ENCODE measurements around the gene ANKS1B.

ANKS1B gene

DNA sequence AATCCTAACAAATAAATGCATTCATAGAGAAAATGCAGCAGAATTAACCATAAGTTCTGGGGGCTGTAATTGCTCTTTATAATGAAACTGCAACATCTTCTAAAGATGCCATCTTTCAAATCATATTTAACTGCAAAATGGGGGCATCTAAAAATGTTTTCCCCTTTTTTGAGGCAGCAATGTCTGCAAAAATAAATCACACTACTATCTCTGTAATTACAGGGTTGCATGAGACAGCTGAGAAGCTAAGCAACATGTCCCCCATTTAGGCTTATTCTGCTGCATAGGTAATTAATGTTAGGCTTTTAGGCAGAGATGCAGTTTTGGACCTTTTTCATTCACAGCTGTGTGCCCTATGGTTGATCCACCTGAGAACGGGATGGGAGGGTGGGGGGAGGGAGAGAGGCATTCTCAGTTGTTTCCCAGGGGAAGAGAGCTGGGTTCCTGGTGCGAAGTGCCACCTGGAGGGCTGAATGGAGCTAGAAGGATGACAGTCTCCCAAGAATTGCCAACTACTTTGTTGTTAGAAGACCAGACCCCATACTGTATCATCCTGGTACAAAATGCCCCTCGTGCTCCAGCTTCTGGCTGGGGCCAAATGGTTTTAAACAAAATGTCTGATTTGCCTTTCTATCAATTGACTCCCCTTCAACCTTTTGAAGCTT, 1185.5 kb downstream of the ANKS1B start:
- Mint-ChIP-seq H3K4me3 (no peak overlapping the region), H3K27me3 (peaks cover 19% of the 10 kb centered on the region), H3K4me1 (no peaks in the 10 kb centered on the region), H3K9me3 (no peaks in the 10 kb centered on the region), H3K36me3 (ENCODE audit: low read depth) (no peaks in the 10 kb centered on the region), H3K27ac (no peak overlapping the region)
- ATAC-seq (no peak), DNase-seq (no peak)

DNA sequence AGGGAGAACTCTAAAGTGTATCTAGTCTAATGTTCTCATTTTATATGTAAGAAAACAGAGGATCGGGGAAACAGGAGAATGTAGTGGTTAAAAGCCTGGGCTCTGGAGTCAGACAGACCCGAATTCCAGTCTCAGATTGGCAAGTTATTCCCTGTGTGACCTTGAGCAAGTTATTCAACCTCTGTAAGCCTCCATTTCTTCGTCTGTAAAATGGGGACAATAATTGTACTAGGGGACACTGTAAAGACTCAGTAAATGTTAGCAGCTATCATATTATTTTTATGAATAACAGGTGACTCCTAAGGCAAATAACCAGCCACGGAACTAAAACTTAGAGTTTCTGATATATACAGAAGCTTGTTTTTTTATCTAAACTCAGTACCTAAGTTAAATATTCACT, 1187.5 kb downstream of the ANKS1B start:
- no peaks in the 10 kb centered on the region for H3K4me1 Mint-ChIP-seq
- H3K36me3 Mint-ChIP-seq (ENCODE audit: low read depth), result no peaks in the 10 kb centered on the region
- no peak overlapping the region for H3K4me3 Mint-ChIP-seq
- peaks cover 25% of the 10 kb centered on the region for H3K27me3 Mint-ChIP-seq
- no peak overlapping the region for H3K27ac Mint-ChIP-seq
- H3K9me3 Mint-ChIP-seq, result no peaks in the 10 kb centered on the region
- DNase-seq (no peak), ATAC-seq (no peak)

DNA sequence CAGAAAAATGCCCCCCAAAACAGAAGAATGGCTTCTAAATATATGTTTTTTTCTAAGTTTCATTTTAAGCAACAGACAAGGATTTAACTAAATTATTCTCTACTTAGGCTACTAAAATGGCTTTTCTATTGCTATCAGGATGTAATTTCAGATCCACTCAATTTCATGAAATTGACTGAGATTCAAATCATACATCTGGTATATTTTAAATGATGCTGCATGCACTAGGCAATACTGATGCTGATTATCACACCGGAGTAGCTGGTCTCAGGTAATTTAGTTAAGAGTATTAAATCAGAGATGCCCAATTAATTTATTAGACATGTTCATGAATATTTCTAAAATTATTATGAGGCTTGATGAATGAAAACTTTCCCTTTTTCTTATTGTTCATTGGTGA, 1188.0 kb downstream of the ANKS1B start:
- Mint-ChIP-seq H3K27ac (no peak overlapping the region), H3K36me3 (ENCODE audit: low read depth) (no peaks in the 10 kb centered on the region), H3K27me3 (peaks cover 25% of the 10 kb centered on the region), H3K4me3 (no peak overlapping the region), H3K9me3 (no peaks in the 10 kb centered on the region), H3K4me1 (no peaks in the 10 kb centered on the region)
- DNase-seq, result no peak
- no peak for ATAC-seq

DNA sequence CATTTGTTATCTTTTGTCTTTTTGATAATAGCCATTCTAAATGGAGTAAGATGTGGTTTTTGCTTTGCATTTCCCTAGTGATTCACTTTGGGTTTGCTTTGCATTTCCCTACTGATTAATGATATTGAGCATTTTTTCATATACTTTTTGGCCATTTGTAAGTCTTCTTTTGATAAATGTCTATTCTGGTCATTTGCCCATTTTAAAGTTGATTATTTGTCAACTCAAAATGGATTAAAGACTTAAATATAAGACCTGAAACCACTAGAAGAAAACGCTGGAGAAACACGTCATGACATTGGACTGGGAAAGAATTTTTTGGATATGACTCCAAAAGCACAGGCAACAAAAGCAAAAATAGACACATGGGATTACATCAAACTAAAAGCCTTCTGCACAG, 1191.6 kb downstream of the ANKS1B start:
- no peaks in the 10 kb centered on the region for H3K4me1 Mint-ChIP-seq
- H3K9me3 Mint-ChIP-seq, result no peaks in the 10 kb centered on the region
- ATAC-seq, result no peak
- H3K27ac Mint-ChIP-seq, result no peak overlapping the region
- peaks cover 20% of the 10 kb centered on the region for H3K27me3 Mint-ChIP-seq
- DNase-seq, result no peak
- H3K4me3 Mint-ChIP-seq, result no peak overlapping the region
- no peaks in the 10 kb centered on the region for H3K36me3 Mint-ChIP-seq (ENCODE audit: low read depth)

- Mint-ChIP-seq H3K4me1 (no peaks in the 10 kb centered on the region), H3K9me3 (no peaks in the 10 kb centered on the region), H3K27ac (no peak overlapping the region), H3K27me3 (peaks cover 22% of the 10 kb centered on the region), H3K36me3 (ENCODE audit: low read depth) (no peaks in the 10 kb centered on the region), H3K4me3 (no peak overlapping the region)
- DNase-seq (no peak), ATAC-seq (no peak)
Observed at GRCh38 chr12:98791406-98791805, 1193.3 kb downstream of the ANKS1B start.

DNA sequence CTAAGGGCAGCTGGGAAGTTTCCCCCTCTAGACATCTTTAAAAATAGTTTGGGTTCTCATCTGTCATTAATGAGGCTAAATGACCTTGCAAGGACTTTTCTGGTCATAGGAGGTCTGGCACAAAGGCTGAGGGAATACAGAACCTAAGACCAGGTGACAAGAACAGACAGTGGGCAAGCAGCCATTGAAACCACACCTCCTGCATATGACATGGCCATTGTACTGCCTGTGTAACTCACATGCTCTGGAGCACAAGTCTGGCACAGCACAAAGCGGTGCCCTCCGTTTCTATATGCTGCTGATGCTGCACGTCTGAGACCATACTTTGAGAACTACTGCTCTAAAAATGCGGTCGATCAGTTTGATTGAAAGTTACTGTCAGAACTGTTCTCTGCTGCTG, 1196.3 kb downstream of the ANKS1B start:
- Mint-ChIP-seq H3K9me3 (no peaks in the 10 kb centered on the region), H3K4me3 (no peak overlapping the region), H3K36me3 (ENCODE audit: low read depth) (no peaks in the 10 kb centered on the region), H3K27ac (no peak overlapping the region), H3K4me1 (no peaks in the 10 kb centered on the region), H3K27me3 (peaks cover 20% of the 10 kb centered on the region)
- no peak for ATAC-seq
- DNase-seq, result no peak

DNA sequence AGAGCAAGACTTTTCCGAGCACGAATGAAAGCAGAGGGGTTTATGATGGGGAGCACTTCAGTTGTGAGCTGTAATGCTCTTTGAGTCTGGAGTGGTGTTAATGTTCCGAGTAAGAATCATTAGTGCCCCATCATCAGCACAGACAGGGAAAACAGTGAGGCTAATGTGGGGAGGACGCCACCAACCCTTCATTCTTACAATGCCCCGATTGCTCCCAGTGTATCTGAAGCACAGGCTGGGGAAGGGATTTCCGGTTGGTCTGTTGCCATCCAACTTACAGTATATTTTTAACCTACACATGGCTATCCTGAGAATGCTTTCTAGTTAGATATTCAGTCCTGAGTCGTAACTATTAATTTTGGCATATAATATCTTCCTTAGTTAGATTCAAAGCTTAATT, 1198.1 kb downstream of the ANKS1B start:
- ATAC-seq, result no peak
- no peak overlapping the region for H3K4me3 Mint-ChIP-seq
- H3K27ac Mint-ChIP-seq, result no peak overlapping the region
- no peak for DNase-seq
- H3K9me3 Mint-ChIP-seq, result no peaks in the 10 kb centered on the region
- H3K4me1 Mint-ChIP-seq, result no peaks in the 10 kb centered on the region
- H3K27me3 Mint-ChIP-seq, result peaks cover 11% of the 10 kb centered on the region
- no peaks in the 10 kb centered on the region for H3K36me3 Mint-ChIP-seq (ENCODE audit: low read depth)

DNA sequence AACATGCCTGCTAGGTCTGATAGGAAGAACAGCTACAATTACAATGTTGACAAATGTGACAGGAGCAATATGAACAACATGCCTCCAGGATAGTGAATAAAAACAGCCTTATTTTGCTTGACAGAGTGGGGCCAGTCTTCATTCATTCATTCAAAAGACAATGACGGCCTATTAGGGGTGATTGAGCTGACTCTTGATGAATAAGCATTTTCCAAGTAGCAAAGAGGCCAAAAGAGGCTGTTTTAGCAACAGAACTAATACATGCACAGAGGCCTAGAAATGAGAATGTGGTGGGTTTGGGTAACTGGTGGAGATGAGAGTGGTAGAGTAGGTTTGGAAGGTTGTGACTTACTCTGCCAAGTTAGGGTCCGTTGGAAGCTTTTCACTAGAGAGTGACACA, 1201.3 kb downstream of the ANKS1B start:
- Mint-ChIP-seq H3K4me1 (no peaks in the 10 kb centered on the region), H3K9me3 (no peaks in the 10 kb centered on the region), H3K27ac (no peak overlapping the region), H3K36me3 (ENCODE audit: low read depth) (no peaks in the 10 kb centered on the region), H3K27me3 (peaks cover 8% of the 10 kb centered on the region), H3K4me3 (no peak overlapping the region)
- no peak for ATAC-seq
- no peak for DNase-seq

DNA sequence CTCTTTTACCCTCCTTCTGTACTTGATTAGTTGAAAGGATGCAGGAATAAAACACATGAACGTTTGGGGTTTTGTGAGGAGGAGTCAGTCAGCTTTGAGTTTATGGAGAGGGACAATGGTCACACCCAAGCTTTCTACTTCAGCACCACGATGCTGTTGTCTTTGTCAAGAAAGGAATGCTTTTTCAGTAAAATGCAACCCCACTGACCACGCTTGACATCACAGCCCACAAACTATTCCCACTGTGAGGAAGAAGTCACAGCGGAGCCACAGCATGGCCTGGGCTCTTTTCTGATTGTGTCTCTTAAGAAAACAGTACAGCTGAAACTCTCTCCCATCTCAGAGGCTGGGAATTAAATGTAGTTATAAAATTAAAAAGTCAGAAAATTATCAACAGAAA, 1204.5 kb downstream of the ANKS1B start:
- peaks cover 6% of the 10 kb centered on the region for H3K27me3 Mint-ChIP-seq
- no peaks in the 10 kb centered on the region for H3K9me3 Mint-ChIP-seq
- no peaks in the 10 kb centered on the region for H3K4me1 Mint-ChIP-seq
- no peak for ATAC-seq
- H3K36me3 Mint-ChIP-seq (ENCODE audit: low read depth), result no peaks in the 10 kb centered on the region
- H3K4me3 Mint-ChIP-seq, result no peak overlapping the region
- DNase-seq, result no peak
- no peak overlapping the region for H3K27ac Mint-ChIP-seq

DNA sequence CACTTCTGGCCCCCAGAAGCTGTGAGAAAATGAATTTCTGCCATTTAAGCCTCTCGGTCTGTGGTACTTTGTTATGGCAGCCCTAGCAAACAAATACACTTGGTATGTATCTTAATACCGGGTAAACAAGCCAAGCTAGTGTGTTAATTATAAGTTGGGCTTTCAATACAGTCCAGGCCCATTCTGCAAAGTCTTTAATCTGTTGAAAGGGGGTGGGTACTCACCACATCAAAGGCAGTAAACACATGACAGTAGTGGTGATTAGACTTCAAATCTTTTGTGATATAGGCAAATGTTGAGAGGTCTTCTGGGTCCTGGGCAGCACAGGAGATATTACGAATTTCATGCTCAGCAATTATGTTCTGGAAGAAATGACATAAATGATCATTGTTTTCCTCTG, 1211.9 kb downstream of the ANKS1B start:
- Mint-ChIP-seq H3K27ac (no peak overlapping the region), H3K4me1 (peaks cover 4% of the 10 kb centered on the region), H3K36me3 (ENCODE audit: low read depth) (no peaks in the 10 kb centered on the region), H3K9me3 (no peaks in the 10 kb centered on the region), H3K27me3 (peaks cover 3% of the 10 kb centered on the region), H3K4me3 (no peak overlapping the region)
- DNase-seq (no peak), ATAC-seq (no peak)

DNA sequence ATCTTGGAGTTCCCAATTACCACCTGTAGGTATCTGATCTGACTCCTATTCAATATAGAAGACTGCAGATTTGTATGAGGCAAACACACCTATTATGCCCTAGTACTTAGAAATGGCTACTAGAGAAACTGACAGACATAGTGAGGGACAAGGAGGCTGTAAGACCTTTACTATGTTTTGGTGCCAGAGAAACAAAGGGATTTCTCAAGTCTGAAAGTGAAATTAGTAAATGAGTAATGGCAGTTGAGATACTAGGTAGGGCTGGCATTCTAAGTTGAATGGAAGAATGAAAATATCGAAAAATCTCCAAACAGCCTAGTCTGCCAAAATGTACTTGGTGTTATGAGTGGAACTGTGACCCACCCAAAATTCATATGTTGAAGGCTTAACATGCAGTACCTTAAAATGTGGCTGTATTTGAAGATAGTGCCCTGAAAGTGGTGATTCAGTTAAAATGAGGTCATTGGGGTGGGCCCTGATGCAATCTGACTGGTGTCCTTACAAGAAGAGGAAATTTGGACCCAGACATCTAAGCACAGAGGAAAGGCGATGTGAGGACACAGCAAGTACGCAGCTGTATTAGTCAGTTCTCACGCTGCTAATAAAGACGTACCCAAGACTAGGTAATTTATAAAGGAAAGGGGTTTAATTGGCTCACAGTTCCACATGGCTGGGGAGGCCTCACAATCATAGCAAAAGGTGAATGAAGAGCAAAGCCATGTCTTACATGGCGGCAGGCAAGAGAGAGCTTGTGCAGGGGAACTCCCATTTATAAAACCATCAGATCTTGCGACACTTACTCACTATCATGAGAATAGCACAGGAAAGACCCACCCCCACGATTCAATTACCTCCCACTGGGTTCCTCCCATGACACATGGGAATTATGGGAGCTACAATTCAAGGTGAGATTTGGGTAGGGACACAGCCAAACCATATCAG, 1212.7 kb downstream of the ANKS1B start:
- DNase-seq (no peak), ATAC-seq (no peak)
- Mint-ChIP-seq H3K27me3 (peaks cover 3% of the 10 kb centered on the region), H3K9me3 (no peaks in the 10 kb centered on the region), H3K4me3 (no peak overlapping the region), H3K27ac (no peak overlapping the region), H3K4me1 (peaks cover 4% of the 10 kb centered on the region), H3K36me3 (ENCODE audit: low read depth) (no peaks in the 10 kb centered on the region)

- Mint-ChIP-seq H3K4me3 (no peak overlapping the region), H3K9me3 (no peaks in the 10 kb centered on the region), H3K4me1 (peaks cover 4% of the 10 kb centered on the region), H3K27me3 (peaks cover 3% of the 10 kb centered on the region), H3K36me3 (ENCODE audit: low read depth) (no peaks in the 10 kb centered on the region), H3K27ac (no peak overlapping the region)
- DNase-seq (no peak), ATAC-seq (no peak)
Observed at GRCh38 chr12:98770230-98770629, 1214.5 kb downstream of the ANKS1B start.

DNA sequence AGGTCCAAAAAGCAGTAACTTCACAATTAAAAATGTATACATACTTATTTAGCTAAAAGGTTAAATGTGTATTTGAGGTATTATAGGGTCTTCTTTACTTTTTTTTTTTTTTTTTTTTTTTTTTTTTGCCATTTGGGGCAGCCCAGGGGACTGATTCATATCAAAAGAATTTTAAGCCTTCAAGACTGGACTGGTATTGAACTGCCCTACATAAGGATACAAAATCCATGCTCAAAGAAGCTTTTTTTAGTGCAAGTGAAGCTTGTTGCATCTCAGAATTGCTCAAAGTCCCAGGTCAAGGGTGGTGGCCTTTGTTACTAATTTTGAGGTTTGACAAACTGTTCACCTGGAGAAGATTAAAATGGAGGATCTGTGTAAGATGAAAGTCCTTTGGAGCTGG, 1215.7 kb downstream of the ANKS1B start:
- no peaks in the 10 kb centered on the region for H3K36me3 Mint-ChIP-seq (ENCODE audit: low read depth)
- H3K27me3 Mint-ChIP-seq, result peaks cover 3% of the 10 kb centered on the region
- DNase-seq (no peak), ATAC-seq (no peak)
- H3K9me3 Mint-ChIP-seq, result no peaks in the 10 kb centered on the region
- no peak overlapping the region for H3K4me3 Mint-ChIP-seq
- peaks cover 4% of the 10 kb centered on the region for H3K4me1 Mint-ChIP-seq
- H3K27ac Mint-ChIP-seq, result no peak overlapping the region

- Mint-ChIP-seq H3K4me3 (no peak overlapping the region), H3K27ac (no peak overlapping the region), H3K36me3 (ENCODE audit: low read depth) (no peaks in the 10 kb centered on the region), H3K9me3 (no peaks in the 10 kb centered on the region), H3K4me1 (peaks cover 4% of the 10 kb centered on the region), H3K27me3 (peaks cover 3% of the 10 kb centered on the region)
- DNase-seq (no peak), ATAC-seq (no peak)
Observed at GRCh38 chr12:98767248-98767647, 1217.5 kb downstream of the ANKS1B start.

DNA sequence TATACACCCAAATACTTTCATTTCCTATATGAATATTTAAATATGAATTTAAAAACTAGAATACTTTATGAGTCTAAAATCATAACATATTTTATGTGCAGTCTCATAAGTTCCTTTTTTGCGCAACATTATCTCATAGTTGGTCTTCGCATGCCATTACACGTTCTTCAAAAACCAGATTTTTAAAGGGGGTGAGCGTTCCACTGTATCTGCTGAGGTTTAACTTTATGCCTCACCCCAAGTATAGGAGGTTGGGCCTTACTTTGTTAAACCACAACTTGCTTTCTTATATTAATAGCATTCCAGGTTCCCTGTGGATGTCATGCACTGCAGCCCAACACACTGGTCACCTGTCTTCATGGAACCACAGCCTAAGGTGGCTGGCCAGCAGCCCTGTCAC, 1221.1 kb downstream of the ANKS1B start:
- Mint-ChIP-seq H3K36me3 (ENCODE audit: low read depth) (no peaks in the 10 kb centered on the region), H3K4me3 (no peak overlapping the region), H3K27me3 (peaks cover 5% of the 10 kb centered on the region), H3K9me3 (no peaks in the 10 kb centered on the region), H3K4me1 (no peaks in the 10 kb centered on the region), H3K27ac (no peak overlapping the region)
- no peak for DNase-seq
- ATAC-seq, result no peak

Data from activated naive CD8-positive, alpha-beta T cell treated with anti-CD3 and anti-CD28 coated beads, Interleukin-2, amount 50 U/mL, for 24 hours (primary cell).